ENCODE data around the gene ZNF710.
"Not testable (repeated sequence)": the region's sequence is repeated elsewhere in the genome, so short reads cannot be mapped to it uniquely, and the experiment has no call there.

The ZNF710 gene

DNA sequence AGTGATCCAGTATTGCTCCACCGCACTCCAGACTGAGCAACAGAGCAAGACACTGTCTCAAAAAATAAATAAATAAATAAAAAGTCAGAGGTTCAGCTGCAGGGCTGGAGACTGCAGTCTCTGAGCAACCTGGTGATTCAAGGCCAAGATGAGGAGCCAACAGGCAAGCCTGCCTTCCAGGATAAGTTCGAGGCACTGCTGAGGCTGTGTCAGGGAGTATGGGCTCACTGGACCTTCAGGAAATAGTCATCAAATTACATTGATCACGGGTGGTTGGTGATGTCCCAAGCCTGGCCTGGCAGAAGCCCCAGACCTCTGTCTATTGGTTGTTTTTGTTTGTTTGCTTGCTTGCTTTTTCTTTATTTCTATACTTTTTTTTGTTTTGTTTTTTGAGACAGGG, 59.7 kb downstream of the ZNF710 start:
- H3K9ac ChIP-seq (ENCODE audit: low read length) = no peak overlapping the region
- H3K27ac ChIP-seq (ENCODE audit: low read depth, low read length) = no peak overlapping the region
- H3K36me3 ChIP-seq (ENCODE audit: control insufficient read depth, insufficient read depth, low read length) = no peaks in the 10 kb centered on the region
- H3K27me3 ChIP-seq (ENCODE audit: control insufficient read depth, insufficient read depth, low read length) = no peaks in the 10 kb centered on the region
- H3K4me3 ChIP-seq (ENCODE audit: low read length) = no peak overlapping the region
- H3K4me1 ChIP-seq (ENCODE audit: control insufficient read depth, insufficient read depth, low read length) = peaks cover 21% of the 10 kb centered on the region

DNA sequence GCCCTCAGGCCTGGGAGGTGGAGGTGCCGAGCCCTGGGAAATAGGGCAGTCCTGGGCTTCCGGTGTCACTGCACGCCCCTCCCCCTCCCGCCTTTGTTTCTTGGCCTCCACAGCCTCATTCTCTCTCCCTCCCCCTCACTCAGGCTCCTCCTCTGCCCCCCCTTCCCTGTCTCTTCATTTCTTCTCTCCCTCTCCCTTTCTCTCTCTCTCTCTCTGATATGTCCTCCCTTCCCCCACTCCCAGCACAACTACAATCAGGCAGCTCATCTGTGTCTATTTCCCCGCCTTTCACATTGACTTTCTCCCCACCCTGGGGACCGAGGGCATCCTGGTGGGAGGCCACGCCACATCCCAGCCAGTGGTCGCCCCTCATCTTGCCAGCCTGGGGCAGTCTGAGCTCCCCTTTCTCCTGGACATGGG, 60.9 kb downstream of the ZNF710 start:
- Histone ChIP-seq H3K4me3 (ENCODE audit: low read length) (peak overlapping the region; percentile 16), H3K36me3 (ENCODE audit: control insufficient read depth, insufficient read depth, low read length) (peaks cover 2% of the 10 kb centered on the region), H3K9ac (ENCODE audit: low read length) (no peak overlapping the region), H3K27me3 (ENCODE audit: control insufficient read depth, insufficient read depth, low read length) (no peaks in the 10 kb centered on the region), H3K27ac (ENCODE audit: low read depth, low read length) (peak overlapping the region; percentile 7), H3K4me1 (ENCODE audit: control insufficient read depth, insufficient read depth, low read length) (peaks cover 21% of the 10 kb centered on the region)

DNA sequence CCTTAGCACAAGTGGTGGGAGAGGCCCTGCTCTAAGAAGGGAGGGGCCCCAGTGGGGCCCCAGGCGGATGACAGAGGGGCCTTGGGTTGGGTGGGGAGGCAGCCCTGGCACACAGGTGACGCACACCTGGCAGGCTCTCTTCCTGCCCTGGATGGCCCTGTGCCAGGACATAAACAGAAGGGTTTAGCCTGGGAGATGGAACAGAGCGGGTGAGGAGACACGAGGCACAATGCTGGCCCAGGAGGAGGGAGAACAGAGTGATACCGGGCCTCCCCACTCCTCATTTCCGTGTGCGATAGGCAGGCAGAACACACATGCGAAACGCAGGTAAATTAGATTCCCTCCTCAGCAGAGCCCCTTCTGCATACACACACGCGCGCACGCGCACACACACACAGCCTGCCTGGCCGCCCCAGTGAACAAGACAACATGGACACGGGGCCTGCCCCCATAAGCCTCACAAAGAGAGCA, 61.4 kb downstream of the ZNF710 start:
- Histone ChIP-seq H3K4me1 (ENCODE audit: control insufficient read depth, insufficient read depth, low read length) (peaks cover 21% of the 10 kb centered on the region), H3K4me3 (ENCODE audit: low read length) (no peak overlapping the region), H3K9ac (ENCODE audit: low read length) (no peak overlapping the region)

DNA sequence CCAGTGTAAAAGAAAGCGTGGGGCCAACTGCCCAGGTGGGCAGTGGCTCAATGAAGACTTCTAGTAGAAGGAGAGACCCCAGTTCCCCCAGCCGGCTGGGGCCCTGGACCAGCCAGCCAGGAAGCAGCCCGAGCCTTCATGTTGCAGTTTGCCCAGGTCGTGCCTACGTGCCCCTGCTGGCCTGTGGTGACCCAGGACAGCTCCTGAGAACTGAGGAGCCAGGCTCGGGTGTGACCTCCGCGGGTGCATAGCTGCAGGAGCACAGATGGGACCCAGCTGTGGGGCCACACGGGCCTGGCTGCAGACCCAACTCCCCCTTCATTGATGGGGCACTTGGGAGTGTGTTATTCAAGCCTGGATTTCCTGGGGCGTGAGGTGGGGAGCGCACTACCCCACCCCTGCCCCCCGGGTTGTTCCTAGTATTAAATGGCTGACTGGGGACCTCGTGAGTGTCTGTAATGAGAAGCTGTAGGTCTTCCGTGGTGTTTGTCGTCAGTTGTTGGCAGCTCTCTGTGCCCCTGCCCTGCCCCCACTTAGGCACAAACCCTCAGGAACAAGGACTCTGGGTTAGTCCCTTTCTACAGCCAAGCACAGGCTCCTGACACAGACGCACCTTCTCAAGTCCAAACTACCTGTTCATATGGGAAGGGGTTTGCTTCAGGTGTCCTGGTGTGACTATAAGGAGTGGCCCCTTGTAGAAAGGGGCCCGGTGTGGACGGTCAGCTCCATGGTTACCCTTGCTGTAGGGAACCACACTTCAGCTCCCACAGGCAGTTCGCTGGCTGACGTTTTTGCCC, 62.0 kb downstream of the ZNF710 start:
- Histone ChIP-seq H3K27ac (ENCODE audit: low read depth, low read length) (peak overlapping the region; percentile 47), H3K4me1 (ENCODE audit: control insufficient read depth, insufficient read depth, low read length) (peaks cover 21% of the 10 kb centered on the region), H3K27me3 (ENCODE audit: control insufficient read depth, insufficient read depth, low read length) (no peaks in the 10 kb centered on the region), H3K4me3 (ENCODE audit: low read length) (no peak overlapping the region), H3K36me3 (ENCODE audit: control insufficient read depth, insufficient read depth, low read length) (peaks cover 6% of the 10 kb centered on the region), H3K9ac (ENCODE audit: low read length) (no peak overlapping the region)

More for the DNA sequence above, 61.4 kb downstream of the ZNF710 start:
- Histone ChIP-seq H3K27ac (ENCODE audit: low read depth, low read length) (peak overlapping the region; percentile 25), H3K36me3 (ENCODE audit: control insufficient read depth, insufficient read depth, low read length) (peaks cover 5% of the 10 kb centered on the region), H3K27me3 (ENCODE audit: control insufficient read depth, insufficient read depth, low read length) (no peaks in the 10 kb centered on the region)

DNA sequence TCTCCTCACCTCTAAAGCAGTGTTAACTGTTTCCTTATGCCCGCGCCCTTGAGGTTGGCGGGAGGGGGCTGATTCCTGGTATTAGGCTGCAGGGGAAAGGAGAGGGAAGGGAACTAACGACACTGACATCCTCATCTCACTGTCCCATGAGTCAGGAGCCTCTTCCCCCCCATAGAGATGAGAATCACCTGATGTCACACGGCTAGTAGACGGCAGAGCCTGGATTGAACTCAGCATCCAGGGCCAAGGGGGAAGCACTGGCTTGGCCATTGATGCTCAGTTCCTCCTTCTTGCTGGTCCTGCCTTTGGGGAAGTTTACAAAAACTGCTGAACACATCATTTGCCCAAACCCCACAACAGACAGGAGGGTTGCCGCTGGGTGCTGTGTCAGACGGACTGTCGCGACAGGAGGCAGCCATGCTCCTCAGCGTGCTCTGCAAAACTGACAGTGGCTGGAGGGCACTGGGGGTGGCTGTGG, 62.7 kb downstream of the ZNF710 start:
- no peak overlapping the region for H3K9ac ChIP-seq (ENCODE audit: low read length)
- H3K27me3 ChIP-seq (ENCODE audit: control insufficient read depth, insufficient read depth, low read length) = no peaks in the 10 kb centered on the region
- H3K4me1 ChIP-seq (ENCODE audit: control insufficient read depth, insufficient read depth, low read length) = peaks cover 21% of the 10 kb centered on the region
- H3K36me3 ChIP-seq (ENCODE audit: control insufficient read depth, insufficient read depth, low read length) = peaks cover 9% of the 10 kb centered on the region
- no peak overlapping the region for H3K4me3 ChIP-seq (ENCODE audit: low read length)
- no peak overlapping the region for H3K27ac ChIP-seq (ENCODE audit: low read depth, low read length)

DNA sequence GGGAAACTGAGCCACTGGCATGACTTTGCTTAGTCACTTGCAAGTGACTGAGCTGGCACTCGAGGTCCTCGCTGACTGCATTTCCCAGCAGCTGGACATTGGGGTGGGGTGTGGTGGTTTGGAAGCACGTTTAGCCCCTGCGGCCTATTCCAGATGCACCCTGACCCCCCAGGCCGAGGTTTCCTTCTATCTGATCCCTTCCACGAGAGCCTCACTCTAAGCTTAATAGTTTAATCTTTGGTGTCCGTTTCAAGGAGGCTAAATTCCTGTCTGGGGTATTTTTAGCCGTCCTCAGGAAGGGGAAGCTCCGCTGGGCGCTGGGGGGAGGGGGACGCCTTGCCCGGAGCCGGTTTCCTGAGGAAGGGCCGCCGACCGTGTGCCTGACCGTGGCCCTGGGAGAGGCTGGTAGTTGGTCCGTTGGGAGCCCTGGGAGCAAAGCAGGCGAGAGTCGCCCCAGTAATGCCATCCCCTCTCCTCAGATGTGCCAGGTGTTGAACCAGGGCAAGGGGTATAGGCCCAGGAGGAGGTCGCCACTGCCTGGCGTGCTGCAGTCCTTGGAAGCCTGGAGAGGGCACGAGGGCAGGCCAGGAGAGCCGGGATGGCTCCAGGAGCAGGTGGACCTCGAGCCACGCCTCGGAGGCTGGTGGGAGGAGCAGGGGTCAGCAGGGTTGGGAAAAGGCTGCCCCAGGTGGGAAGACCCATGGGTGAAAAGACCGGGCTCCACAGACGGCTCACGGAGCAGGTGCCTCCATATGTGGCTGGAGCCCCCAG, 64.0 kb downstream of the ZNF710 start:
- Histone ChIP-seq H3K27me3 (ENCODE audit: control insufficient read depth, insufficient read depth, low read length) (no peaks in the 10 kb centered on the region), H3K36me3 (ENCODE audit: control insufficient read depth, insufficient read depth, low read length) (peaks cover 15% of the 10 kb centered on the region), H3K4me1 (ENCODE audit: control insufficient read depth, insufficient read depth, low read length) (peaks cover 21% of the 10 kb centered on the region), H3K4me3 (ENCODE audit: low read length) (peak overlapping the region; percentile 44), H3K9ac (ENCODE audit: low read length) (no peak overlapping the region), H3K27ac (ENCODE audit: low read depth, low read length) (peak overlapping the region; percentile 50)

DNA sequence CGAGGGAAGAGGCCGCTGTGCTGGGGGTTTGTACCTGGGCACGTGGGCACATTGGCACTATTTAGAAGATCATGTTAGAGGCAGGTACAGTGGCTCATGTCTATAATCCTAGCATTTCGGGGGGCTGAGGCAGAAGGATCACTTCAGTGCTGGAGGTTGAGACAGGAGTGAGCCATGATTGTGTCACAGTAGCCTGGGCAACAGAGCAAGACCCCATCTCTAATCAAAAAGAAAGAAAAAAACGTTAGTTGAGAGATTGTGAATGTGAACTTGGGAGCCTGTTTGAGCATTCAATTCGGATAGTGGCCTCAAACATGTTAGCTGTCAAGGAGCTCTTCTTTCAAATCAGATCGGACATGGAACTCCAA, 64.5 kb downstream of the ZNF710 start:
- Histone ChIP-seq H3K27ac (ENCODE audit: low read depth, low read length) (peak overlapping the region; percentile 50), H3K9ac (ENCODE audit: low read length) (no peak overlapping the region), H3K4me1 (ENCODE audit: control insufficient read depth, insufficient read depth, low read length) (peaks cover 21% of the 10 kb centered on the region), H3K4me3 (ENCODE audit: low read length) (no peak overlapping the region), H3K36me3 (ENCODE audit: control insufficient read depth, insufficient read depth, low read length) (peaks cover 15% of the 10 kb centered on the region), H3K27me3 (ENCODE audit: control insufficient read depth, insufficient read depth, low read length) (no peaks in the 10 kb centered on the region)

DNA sequence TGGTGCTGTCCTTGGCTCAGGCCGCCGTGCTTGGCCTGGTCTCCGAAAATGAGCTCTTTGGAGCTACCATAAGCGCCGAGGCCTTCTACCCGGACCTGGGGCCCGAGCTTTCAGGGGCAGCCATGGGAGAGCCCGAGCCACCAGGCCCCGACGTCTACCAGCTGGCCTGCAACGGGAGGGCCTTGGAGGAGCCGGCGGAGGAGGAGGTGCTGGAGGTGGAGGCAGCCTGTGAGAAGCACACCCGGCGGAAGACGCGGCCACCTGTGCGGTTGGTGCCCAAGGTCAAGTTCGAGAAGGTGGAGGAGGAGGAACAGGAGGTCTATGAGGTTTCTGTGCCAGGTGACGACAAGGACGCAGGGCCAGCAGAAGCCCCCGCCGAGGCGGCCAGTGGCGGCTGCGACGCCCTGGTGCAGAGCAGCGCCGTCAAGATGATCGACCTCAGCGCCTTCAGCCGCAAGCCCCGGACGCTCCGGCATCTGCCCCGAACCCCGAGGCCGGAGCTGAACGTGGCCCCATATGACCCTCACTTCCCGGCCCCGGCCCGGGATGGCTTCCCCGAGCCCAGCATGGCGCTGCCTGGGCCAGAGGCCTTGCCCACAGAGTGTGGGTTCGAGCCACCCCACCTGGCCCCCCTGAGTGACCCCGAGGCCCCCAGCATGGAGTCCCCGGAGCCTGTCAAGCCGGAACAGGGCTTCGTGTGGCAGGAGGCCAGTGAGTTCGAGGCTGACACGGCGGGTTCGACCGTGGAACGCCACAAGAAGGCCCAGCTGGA, 66.2 kb downstream of the ZNF710 start:
- Histone ChIP-seq H3K4me3 (ENCODE audit: low read length) (no peak overlapping the region), H3K36me3 (ENCODE audit: control insufficient read depth, insufficient read depth, low read length) (peaks cover 15% of the 10 kb centered on the region), H3K27ac (ENCODE audit: low read depth, low read length) (no peak overlapping the region), H3K9ac (ENCODE audit: low read length) (no peak overlapping the region), H3K27me3 (ENCODE audit: control insufficient read depth, insufficient read depth, low read length) (no peaks in the 10 kb centered on the region), H3K4me1 (ENCODE audit: control insufficient read depth, insufficient read depth, low read length) (peaks cover 17% of the 10 kb centered on the region)

DNA sequence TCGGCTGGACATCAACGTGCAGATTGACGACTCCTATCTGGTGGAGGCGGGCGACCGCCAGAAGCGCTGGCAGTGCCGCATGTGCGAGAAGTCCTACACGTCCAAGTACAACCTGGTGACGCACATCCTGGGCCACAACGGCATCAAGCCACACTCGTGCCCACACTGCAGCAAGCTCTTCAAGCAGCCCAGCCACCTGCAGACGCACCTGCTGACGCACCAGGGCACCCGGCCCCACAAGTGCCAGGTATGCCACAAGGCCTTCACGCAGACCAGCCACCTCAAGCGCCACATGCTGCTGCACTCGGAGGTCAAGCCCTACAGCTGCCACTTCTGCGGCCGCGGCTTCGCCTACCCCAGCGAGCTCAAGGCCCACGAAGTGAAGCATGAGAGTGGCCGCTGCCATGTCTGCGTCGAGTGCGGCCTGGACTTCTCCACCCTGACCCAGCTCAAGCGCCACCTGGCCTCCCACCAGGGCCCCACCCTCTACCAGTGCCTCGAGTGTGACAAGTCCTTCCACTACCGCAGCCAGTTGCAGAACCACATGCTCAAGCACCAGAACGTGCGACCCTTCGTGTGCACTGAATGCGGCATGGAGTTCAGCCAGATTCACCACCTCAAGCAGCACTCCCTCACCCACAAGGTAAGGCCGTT, 67.0 kb downstream of the ZNF710 start:
- peaks cover 14% of the 10 kb centered on the region for H3K4me1 ChIP-seq (ENCODE audit: control insufficient read depth, insufficient read depth, low read length)

DNA sequence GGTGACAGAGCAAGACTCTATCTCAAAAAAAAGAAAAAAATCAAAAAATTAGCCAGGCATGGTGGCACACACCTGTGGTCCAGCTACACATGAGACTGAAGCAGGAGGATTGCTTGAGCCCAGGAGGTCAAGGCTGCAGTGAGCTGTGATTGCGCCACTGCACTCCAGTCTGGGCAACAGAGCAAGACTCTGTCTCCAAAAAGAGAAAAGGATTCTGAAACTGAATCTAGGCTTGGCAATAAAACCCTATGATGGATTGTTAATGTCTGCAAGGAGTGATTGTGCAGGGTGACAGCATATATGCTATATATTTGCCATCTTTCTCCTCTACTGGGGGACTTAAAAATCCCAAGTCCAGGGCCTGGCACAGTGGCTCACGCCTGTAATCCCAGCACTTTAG, 69.5 kb downstream of the ZNF710 start:
- not testable (repeated sequence) for H3K27me3 ChIP-seq (ENCODE audit: control insufficient read depth, insufficient read depth, low read length); H3K9ac ChIP-seq (ENCODE audit: low read length); H3K4me3 ChIP-seq (ENCODE audit: low read length); H3K4me1 ChIP-seq (ENCODE audit: control insufficient read depth, insufficient read depth, low read length); H3K27ac ChIP-seq (ENCODE audit: low read depth, low read length)
- peaks cover 22% of the 10 kb centered on the region for H3K36me3 ChIP-seq (ENCODE audit: control insufficient read depth, insufficient read depth, low read length)

More for the DNA sequence above, 67.0 kb downstream of the ZNF710 start:
- Histone ChIP-seq H3K27me3 (ENCODE audit: control insufficient read depth, insufficient read depth, low read length) (no peaks in the 10 kb centered on the region), H3K4me3 (ENCODE audit: low read length) (no peak overlapping the region), H3K9ac (ENCODE audit: low read length) (no peak overlapping the region), H3K36me3 (ENCODE audit: control insufficient read depth, insufficient read depth, low read length) (peaks cover 18% of the 10 kb centered on the region), H3K27ac (ENCODE audit: low read depth, low read length) (no peak overlapping the region)

DNA sequence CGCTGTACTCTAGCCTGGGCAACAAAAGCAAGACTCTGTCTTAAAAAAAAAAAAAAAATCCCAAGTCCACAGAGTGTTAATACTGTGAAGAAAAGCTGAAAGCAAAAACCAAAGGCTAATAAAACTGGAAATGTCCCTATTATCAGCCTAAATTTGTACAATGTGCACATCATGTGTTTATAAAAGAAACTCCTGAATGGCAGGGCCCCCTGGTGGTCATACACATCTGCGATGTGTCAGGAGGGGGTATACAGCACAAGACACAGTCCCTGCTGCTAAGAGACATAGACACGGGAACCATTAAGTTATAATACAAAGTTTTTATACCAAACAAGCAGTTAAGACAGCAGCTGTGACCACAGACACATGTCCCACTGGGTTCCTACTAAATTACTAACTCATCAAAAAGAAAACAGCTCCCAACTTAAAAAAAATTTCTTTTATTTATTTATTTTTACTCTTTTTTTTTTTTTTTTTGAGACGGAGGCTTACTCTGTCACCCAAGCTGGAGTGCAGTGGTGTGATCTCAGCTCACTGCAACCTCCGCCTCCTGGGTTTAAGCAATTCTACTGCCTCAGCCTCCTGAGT, 70.2 kb downstream of the ZNF710 start:
- no peak overlapping the region for H3K4me3 ChIP-seq (ENCODE audit: low read length)
- H3K27ac ChIP-seq (ENCODE audit: low read depth, low read length) = no peak overlapping the region
- H3K27me3 ChIP-seq (ENCODE audit: control insufficient read depth, insufficient read depth, low read length) = no peaks in the 10 kb centered on the region
- H3K4me1 ChIP-seq (ENCODE audit: control insufficient read depth, insufficient read depth, low read length) = no peaks in the 10 kb centered on the region
- H3K36me3 ChIP-seq (ENCODE audit: control insufficient read depth, insufficient read depth, low read length) = peaks cover 25% of the 10 kb centered on the region
- H3K9ac ChIP-seq (ENCODE audit: low read length) = no peak overlapping the region

Measured in rectal smooth muscle tissue (tissue), 1 donor.